K562 (cell line): ENCODE results near the gene KCP. TPM values are rescaled to one million over a fixed set of nuclear protein-coding genes. Genes with fewer than 3 reads are reported as not detected.

Source experiments
- BCL6 ChIP-seq: fragments of 250-450 bp; sonication (Bioruptor Pico); IDR thresholded peaks from 2 replicates; pipeline ENCODE4 v1.4.0; 2020
- CBX3 ChIP-seq, 2 experiments: IDR thresholded peaks; 1 replicate in 1 of 2; 2 replicates in 1 of 2; pipeline ENCODE4 v1.6.1; 2012; ENCODE audit warnings: inconsistent platforms in 2 of 2, low read length in 2 of 2, borderline replicate concordance in 1 of 2, control low read depth in 1 of 2
- CEBPG ChIP-seq, 3 experiments: fragments of 200-800 bp in 1 of 3; sonication (Bioruptor generic) in 1 of 3; sonication (generic) in 1 of 3; formaldehyde crosslinking in 1 of 3; IDR thresholded peaks in 2 of 3; conservative IDR thresholded peaks in 1 of 3; 2 replicates each; pipeline versions ENCODE4 v1.6.1 to v1.8.0; 2016 to 2022; ENCODE audit warnings: missing compliant biosample characterization in 2 of 3, missing genetic modification characterization in 2 of 3, mild to moderate bottlenecking in 1 of 3, missing genetic modification reagents in 1 of 3
- CREB3 ChIP-seq: fragments of 450-650 bp; conservative IDR thresholded peaks from 2 replicates; pipeline ENCODE4 v1.6.1; 2016; ENCODE audit warnings: missing genetic modification characterization, low read depth, mild to moderate bottlenecking, missing compliant biosample characterization, moderate library complexity
- CTCF ChIP-seq, 3 experiments: IDR thresholded peaks in 2 of 3; conservative IDR thresholded peaks in 1 of 3; 2 replicates each; pipeline ENCODE4 v1.5.1; 2011 to 2012; ENCODE audit warnings: low read length in 3 of 3, mild to moderate bottlenecking in 3 of 3, control low read depth in 2 of 3, improper control_type of control experiment in 1 of 3, inconsistent platforms in 1 of 3, low read depth in 1 of 3, mixed read lengths in 1 of 3, moderate library complexity in 1 of 3; ENCODE audit not compliant: insufficient read depth in 2 of 3
- FOS ChIP-seq: IDR thresholded peaks from 3 replicates; pipeline ENCODE4 v1.6.1; 2011; ENCODE audit not compliant: insufficient read length; ENCODE audit errors: extremely low read depth
- FOXK2 ChIP-seq, 2 experiments: fragments of 450-650 bp; IDR thresholded peaks in 1 of 2; conservative IDR thresholded peaks in 1 of 2; 2 replicates each; pipeline ENCODE4 v1.6.1; 2016; ENCODE audit warnings: low read depth in 2 of 2, mild to moderate bottlenecking in 1 of 2
- GABPB2 ChIP-seq: fragments of 250-450 bp; sonication (Bioruptor Pico); conservative IDR thresholded peaks from 2 replicates; pipeline ENCODE4 v1.5.1; 2021; ENCODE audit warnings: mild to moderate bottlenecking
- JUND ChIP-seq, 2 experiments: IDR thresholded peaks; 2 replicates in 1 of 2; 3 replicates in 1 of 2; pipeline ENCODE4 v1.6.1; 2011; ENCODE audit warnings: borderline replicate concordance in 2 of 2, low read depth in 2 of 2, low read length in 2 of 2, improper control_type of control experiment in 1 of 2, missing biosample characterization in 1 of 2, missing genetic modification characterization in 1 of 2, missing genetic modification reagents in 1 of 2
- L3MBTL2 ChIP-seq: fragments of 450-650 bp; IDR thresholded peaks from 2 replicates; pipeline ENCODE4 v1.6.1; 2016; ENCODE audit warnings: mild to moderate bottlenecking, moderate library complexity
- LEF1 ChIP-seq: fragments of 450-650 bp; IDR thresholded peaks from 2 replicates; pipeline ENCODE4 v1.6.1; 2016; ENCODE audit warnings: mild to moderate bottlenecking
- MEF2D ChIP-seq: conservative IDR thresholded peaks from 2 replicates; pipeline ENCODE4 v1.6.1; 2016; ENCODE audit warnings: low read depth, missing genetic modification characterization, missing compliant biosample characterization
- NFIX ChIP-seq: fragments of 250-450 bp; sonication (Bioruptor Pico); IDR thresholded peaks from 2 replicates; pipeline ENCODE4 v1.4.0; 2020; ENCODE audit warnings: low read depth, mild to moderate bottlenecking, moderate library complexity
- NR0B1 ChIP-seq: fragments of 450-650 bp; IDR thresholded peaks from one replicate; pipeline ENCODE4 v1.6.1; 2018; ENCODE audit warnings: mild to moderate bottlenecking, moderate library complexity; ENCODE audit not compliant: partially characterized antibody
- NRF1 ChIP-seq, 2 experiments: fragments of 450-650 bp; IDR thresholded peaks in 1 of 2; conservative IDR thresholded peaks in 1 of 2; 2 replicates each; pipeline ENCODE4 v1.6.1; 2014; ENCODE audit warnings: mild to moderate bottlenecking in 2 of 2
- POLR3A ChIP-seq: IDR thresholded peaks from 2 replicates; pipeline ENCODE4 v1.6.1; 2011; ENCODE audit warnings: borderline replicate concordance, mild to moderate bottlenecking, moderate library complexity; ENCODE audit not compliant: insufficient read length, insufficient read depth; ENCODE audit errors: extremely low read depth
- SMAD3 ChIP-seq: fragments of 450-650 bp; formaldehyde crosslinking; conservative IDR thresholded peaks from 2 replicates; pipeline ENCODE4 v1.4.0; 2020; ENCODE audit warnings: mild to moderate bottlenecking
- SMARCA5 ChIP-seq: fragments of 450-650 bp; IDR thresholded peaks from 2 replicates; pipeline ENCODE4 v1.6.1; 2016
- THAP7 ChIP-seq: fragments of 250-450 bp; sonication (Bioruptor Pico); IDR thresholded peaks from 2 replicates; pipeline ENCODE4 v1.5.0; 2021
- ZNF24 ChIP-seq: fragments of 450-650 bp; IDR thresholded peaks from 2 replicates; pipeline ENCODE4 v1.6.1; 2016
- ZNF311 ChIP-seq: fragments of 250-450 bp; sonication (Bioruptor Pico); IDR thresholded peaks from 2 replicates; pipeline ENCODE4 v1.4.0; 2020; ENCODE audit warnings: mild to moderate bottlenecking, moderate library complexity
- polyA plus RNA-seq, 8 experiments: library from polyadenylated mRNA; depleted of rRNA in 4 of 8; stranded (reverse) in 5 of 8; unstranded in 3 of 8; fragments of >200 nt; fragmentation: Nextera tagmentation in 2 of 8; fragmentation: Illumina TruSeq in 1 of 8; extraction: Ambion mirVana in 2 of 8; extraction: Trizol in 1 of 8; gene quantifications; 2 replicates each; pipeline versions ENCODE4 v1.2.1 to v1.2.3, GENCODE V29; 2011 to 2014; ENCODE audit warnings: inconsistent platforms in 1 of 8, missing spikeins in 1 of 8
- total RNA-seq, 7 experiments: library from RNA; depleted of rRNA in 6 of 7; stranded (reverse); fragments of >200 nt in 6 of 7; fragmentation: Illumina TruSeq in 2 of 7; extraction: Trizol in 2 of 7; gene quantifications; 2 replicates each; pipeline versions ENCODE4 v1.2.1 to v1.2.3, GENCODE V29; 2011 to 2021; ENCODE audit warnings: low replicate concordance in 1 of 7

Gene KCP
- total and polyA plus RNA-seq, 9 of the 15 experiments (the other 6 are each of a cell fraction or from before 2014, with no cell fraction given) = 0.06 to 0.17 (median 0.12) TPM; not detected in 3

- TF ChIP-seq CTCF (IDR thresholded peaks at IDR 0.05 in 2 of 3, conservative IDR thresholded peaks at IDR 0.05 in 1 of 3; ENCODE audit: insufficient read depth in 2 of 3, low read depth in 1 of 3, low read length in 3 of 3) (no peak; a peak in 1 of 6 replicates), BCL6 (no peak), FOS (peak; percentile 36), NFIX (no peak), ZNF24 (no peak), LEF1 (no peak), L3MBTL2 (peak; percentile 71), CREB3 (0 out of 2 replicates have a peak, but pooled peaks have one; percentile 13), FOXK2 (conservative IDR thresholded peaks at IDR 0.05 in 1 of 2, IDR thresholded peaks at IDR 0.05 in 1 of 2; ENCODE audit: low read depth in 2 of 2) (no peak), CBX3 (IDR thresholded peaks at IDR 0.05; ENCODE audit: borderline replicate concordance in 1 of 2, low read length in 2 of 2) (no peak), CEBPG (CRISPR knock-in tag; IDR thresholded peaks at IDR 0.05) (0 out of 2 replicates have a peak, but pooled peaks have one; percentile 26), CEBPG (tag; conservative IDR thresholded peaks at IDR 0.05 in 1 of 2, IDR thresholded peaks at IDR 0.05 in 1 of 2) (peak in 1 of 2 experiments; percentile 77; a peak in 2 of 4 replicates), GABPB2 (CRISPR knock-in tag) (no peak), NR0B1 (no peak), POLR3A (no peak), THAP7 (CRISPR knock-in tag) (no peak), SMAD3 (no peak), JUND (IDR thresholded peaks at IDR 0.05; ENCODE audit: borderline replicate concordance, low read depth, low read length) (peak; percentile 85; the same call in 1 of the 2 replicates), JUND (tag; IDR thresholded peaks at IDR 0.05; ENCODE audit: borderline replicate concordance, low read depth, low read length) (no peak), SMARCA5 (no peak), ZNF311 (CRISPR knock-in tag) (no peak), MEF2D (tag) (no peak), NRF1 (conservative IDR thresholded peaks at IDR 0.05 in 1 of 2, IDR thresholded peaks at IDR 0.05 in 1 of 2) (no peak)
These were observed 7.5 kb downstream of the KCP start (continued) for GRCh38 chr7:128902761-128903585.
